HG02981 (cell line): ENCODE data around the gene TMF1.
A peak's percentile ranks its signal among the peaks of the same experiment; 100 is the strongest.

Experiments
- ATAC-seq: cut with Tn5 transposase; IDR thresholded peaks from one replicate; pipeline ENCODE4 v1.9.1; 2021; ENCODE audit warnings: mild to moderate bottlenecking, moderate library complexity; ENCODE audit not compliant: unreplicated experiment

Gene TMF1, protein sequence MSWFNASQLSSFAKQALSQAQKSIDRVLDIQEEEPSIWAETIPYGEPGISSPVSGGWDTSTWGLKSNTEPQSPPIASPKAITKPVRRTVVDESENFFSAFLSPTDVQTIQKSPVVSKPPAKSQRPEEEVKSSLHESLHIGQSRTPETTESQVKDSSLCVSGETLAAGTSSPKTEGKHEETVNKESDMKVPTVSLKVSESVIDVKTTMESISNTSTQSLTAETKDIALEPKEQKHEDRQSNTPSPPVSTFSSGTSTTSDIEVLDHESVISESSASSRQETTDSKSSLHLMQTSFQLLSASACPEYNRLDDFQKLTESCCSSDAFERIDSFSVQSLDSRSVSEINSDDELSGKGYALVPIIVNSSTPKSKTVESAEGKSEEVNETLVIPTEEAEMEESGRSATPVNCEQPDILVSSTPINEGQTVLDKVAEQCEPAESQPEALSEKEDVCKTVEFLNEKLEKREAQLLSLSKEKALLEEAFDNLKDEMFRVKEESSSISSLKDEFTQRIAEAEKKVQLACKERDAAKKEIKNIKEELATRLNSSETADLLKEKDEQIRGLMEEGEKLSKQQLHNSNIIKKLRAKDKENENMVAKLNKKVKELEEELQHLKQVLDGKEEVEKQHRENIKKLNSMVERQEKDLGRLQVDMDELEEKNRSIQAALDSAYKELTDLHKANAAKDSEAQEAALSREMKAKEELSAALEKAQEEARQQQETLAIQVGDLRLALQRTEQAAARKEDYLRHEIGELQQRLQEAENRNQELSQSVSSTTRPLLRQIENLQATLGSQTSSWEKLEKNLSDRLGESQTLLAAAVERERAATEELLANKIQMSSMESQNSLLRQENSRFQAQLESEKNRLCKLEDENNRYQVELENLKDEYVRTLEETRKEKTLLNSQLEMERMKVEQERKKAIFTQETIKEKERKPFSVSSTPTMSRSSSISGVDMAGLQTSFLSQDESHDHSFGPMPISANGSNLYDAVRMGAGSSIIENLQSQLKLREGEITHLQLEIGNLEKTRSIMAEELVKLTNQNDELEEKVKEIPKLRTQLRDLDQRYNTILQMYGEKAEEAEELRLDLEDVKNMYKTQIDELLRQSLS

GRCh38 chr3:69051756-69052471 lies at the start of gene TMF1:
Gene TMF1, minus strand, starts transcription at chr3:69052333. Its CDS starts 247 bp downstream, at chr3:69052086.
- ATAC-seq = peak; percentile 97

DNA sequence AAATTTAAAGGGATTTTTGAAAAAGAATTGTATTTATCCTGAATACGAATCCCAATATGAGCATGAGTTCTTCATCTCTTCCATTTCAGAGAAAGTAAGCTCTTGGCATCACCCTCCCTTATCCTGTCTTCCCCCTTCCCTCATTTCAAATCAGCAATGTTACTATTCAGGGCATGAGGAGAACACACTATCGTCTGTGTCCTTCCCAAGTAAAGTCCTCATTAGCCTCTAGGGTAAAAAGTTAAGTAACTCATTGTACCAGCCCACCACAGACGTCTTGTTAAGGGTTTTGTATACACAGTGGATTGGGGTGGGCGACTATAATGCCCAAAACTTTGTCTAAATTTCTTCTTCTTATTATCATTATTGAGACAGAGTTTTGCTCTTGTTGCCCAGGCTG lies 47.4 kb upstream of the TMF1 start:
- ATAC-seq = no peak

DNA sequence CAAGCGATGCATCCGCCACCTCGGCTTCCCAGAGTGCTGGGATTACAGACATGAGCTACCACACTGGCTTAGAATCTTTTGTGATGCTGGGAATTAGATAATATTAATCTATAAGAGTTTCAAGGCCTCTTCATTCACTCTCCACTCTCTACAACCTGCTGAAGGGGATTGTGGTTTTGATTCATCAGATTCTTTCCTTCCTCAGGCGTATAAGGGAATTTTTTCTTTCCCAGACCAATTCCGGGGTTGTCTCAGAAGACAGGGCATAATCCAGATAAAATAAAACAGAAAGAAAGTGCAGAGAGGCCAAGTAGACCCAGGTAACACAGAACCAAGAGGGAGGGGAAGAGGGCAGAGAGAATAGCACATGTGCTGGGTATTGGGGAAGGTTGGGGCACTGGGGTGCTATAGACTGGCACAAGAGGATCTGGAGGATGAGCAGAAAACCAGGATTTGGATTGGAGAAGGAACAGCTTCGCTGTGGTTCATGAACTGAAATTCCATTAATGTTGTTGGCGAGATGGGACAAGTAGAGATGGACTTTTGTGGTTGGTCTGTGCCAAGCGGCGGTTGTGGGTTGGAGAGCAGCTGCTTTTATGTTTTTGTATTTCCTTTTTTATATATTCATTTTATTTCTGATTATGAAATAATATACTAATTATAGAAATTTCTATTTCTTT lies 45.4 kb upstream of the TMF1 start:
- no peak for ATAC-seq

DNA sequence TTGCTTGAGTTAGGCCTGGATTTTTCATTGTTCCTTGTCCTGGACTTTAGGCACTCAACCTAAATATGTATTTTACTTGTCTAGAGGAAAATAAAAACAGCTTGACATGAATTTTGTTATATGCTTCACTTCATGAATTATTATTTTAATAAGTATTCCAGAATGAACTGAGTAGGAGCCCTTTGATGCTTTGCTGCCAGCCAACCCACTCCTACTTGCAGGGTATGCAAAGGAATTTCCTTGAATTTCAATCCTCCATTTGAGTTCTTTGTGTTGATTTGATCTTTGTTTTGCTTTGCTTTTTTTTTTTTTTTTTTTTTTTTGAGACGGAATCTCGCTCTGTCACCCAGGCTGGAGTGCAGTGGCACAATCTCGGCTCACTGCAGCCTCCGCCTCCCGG lies 44.2 kb upstream of the TMF1 start:
- no peak for ATAC-seq

GRCh38 chr3:69095636-69096035 lies 43.5 kb upstream of the TMF1 start:
- ATAC-seq = no peak

DNA sequence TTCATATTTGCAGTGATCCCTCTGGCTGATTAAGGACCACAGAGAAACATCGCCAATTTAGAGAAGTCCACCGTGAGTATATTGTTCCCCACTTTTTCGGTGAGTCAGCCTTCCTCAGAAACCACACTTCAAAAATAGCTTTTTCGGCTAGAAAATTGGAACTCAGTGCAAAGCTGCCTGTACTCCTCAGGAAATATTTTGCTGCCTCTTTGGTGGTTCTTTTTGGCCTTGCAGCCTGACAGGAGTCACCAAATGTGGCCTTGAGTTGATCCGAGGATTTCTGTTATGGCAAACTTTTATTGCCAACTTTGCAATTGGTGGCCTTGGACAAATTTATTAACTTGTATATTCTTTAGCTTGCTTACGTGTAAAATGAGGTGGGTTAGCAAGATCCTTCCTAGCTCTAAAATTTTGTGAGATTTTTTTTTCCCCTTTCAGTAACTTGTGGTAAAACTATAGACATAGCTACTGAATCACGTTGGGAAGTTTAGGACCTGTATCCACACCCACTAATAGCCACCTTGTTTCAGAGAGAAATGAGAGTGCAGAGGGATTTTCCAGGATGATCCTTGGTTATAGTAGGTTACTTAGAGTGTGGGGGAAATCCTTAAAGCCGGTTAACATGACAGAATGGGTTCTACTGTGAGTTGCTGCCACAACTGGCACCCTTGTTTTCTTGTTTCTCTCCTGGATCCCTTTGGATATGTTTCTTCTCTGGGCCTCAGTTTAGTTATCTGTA lies 42.5 kb upstream of the TMF1 start:
- no peak for ATAC-seq

DNA sequence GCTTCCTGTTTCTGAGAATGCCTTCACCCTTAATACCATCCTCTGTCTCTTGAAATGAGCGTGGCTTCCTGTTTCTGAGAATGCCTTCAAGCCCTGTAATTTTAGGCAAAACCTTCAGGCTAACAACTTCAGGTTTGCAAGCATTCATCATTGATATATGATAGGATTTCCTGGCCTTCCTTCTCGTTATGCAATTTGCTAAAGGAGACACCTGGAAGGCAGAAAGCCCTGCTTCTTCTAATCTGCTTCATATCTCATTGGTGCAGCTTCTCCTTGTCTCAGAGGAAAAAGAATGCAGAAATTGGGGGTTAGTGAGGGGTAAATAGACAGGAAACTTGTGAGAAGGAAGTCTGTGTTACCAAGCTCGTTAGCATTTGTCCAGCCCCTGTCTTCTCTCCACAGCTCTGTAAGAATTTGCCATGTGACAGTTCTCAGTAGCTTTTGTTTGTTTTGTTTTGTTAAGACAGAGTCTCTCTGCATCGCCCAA lies 39.9 kb upstream of the TMF1 start:
- ATAC-seq = peak; percentile 76

DNA sequence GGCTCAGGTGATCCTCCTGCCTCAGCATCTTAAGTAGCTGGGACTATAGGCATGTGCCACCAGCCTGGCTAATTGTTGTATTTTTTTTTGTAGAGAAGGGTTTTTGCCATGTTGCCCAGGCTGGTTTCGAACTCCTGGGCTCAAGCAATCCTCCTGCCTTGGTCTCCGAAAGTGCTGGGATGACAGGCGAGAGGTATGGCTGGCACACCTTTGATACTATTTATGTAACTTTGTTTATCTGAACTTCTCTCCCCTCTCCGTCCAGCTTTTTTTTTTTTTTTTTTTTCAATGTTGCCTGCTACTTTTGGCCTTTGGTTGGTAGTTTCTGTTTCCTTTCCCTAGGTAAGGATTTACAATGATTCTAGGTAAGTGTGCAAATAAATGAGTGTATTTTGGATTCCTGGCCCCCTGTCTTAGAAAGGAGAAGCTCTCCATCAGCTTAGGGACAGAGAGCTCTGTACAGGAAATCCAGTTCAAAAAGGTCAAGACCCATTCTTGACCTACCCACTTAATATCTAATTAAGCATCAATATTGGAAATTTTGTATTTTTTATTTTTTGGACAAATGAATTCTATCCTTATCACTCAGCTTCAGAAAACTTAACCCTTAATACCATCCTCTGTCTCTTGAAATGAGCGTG lies 39.4 kb upstream of the TMF1 start:
- no peak for ATAC-seq

DNA sequence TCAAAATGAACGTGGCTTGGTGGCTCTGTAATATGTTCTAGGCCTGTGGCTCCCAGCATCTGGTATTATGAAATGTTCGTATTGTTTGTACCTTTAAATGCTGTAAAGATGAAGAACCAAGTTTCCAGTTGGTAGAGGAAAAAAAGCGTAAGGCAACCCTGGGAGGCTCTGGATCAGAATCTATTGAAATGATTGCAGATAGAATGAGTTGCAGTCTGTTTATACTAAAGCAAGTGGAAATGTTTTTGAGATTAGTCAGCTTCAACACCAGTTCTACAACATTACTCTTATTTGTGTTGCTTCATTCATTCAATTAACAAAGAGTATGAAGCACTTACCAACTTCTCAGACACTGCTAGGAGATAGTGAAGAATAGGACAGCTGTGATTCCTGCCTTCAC lies 37.9 kb upstream of the TMF1 start:
- no peak for ATAC-seq

GRCh38 chr3:69088063-69088462 lies 35.9 kb upstream of the TMF1 start:
- ATAC-seq = peak; percentile 27

- ATAC-seq = no peak
Observed at GRCh38 chr3:69087030-69087791, 35.1 kb upstream of the TMF1 start.

- ATAC-seq = no peak
Observed at GRCh38 chr3:69085833-69086722, 33.9 kb upstream of the TMF1 start.

GRCh38 chr3:69085168-69085832 lies 33.2 kb upstream of the TMF1 start:
- ATAC-seq = no peak

GRCh38 chr3:69084326-69085167 lies 32.4 kb upstream of the TMF1 start, which contains the start of gene ARL6IP5:
Gene ARL6IP5, plus strand, starts transcription at chr3:69084937. Its CDS starts 111 bp downstream, at chr3:69085048.
- ATAC-seq = peak; percentile 51

DNA sequence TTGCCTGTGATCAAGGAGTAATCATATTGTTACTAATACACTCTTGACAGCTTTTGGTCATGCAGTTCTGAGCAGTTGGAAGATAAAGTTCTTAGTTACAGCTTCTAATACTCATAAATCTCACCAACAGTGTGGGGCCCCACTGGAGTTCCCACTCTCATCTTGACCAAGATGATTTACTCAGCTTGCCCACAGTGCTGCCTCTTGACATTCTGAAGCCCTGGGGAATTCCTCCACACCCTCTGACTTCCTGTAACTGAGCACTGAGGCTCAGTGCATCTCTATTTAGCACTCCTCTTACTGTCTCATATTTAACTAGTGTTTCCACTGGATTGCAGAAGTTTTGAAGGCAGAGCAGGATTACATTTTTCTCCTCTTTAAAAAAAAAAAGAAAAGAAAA lies 30.7 kb upstream of the TMF1 start:
- ATAC-seq = peak; percentile 51

DNA sequence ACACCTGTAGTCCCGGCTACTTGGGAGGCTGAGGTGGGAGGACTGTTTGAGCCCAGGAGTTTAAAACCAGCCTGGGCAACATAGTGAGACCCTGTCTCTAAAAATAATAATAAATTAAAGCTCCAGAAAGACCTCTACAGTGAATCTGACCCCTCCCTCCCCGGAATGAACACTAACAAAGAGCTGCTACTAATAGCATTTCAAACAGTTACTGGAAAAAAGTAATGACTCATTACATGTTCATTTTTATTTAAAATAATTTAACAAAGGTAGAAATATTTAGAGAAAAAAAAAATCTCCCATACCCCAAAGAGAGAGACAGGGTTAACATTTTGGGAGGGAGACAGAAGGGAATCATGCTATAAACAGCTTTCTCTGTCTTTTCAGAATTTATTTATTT lies 30.2 kb upstream of the TMF1 start:
- ATAC-seq = no peak
